SKM-1 treated with dmso at 0.1 percent for 144 hours (cell line): ENCODE results near the gene WBP2.
A peak's percentile ranks its signal among the peaks of the same experiment; 100 is the strongest.

Experiments
- DNase-seq: peaks from one replicate; lab custom pipeline; 2025; ENCODE audit not compliant: unreplicated experiment; lab: John Stamatoyannopoulos, UW

The WBP2 gene

GRCh38 chr17:75845058-75845711 is 9.9 kb downstream of the WBP2 start:
- DNase-seq, result peak; percentile 91

GRCh38 chr17:75844530-75845057 is 10.5 kb downstream of the WBP2 start:
- DNase-seq, result no peak

- DNase-seq, result peak; percentile 89
Observed at GRCh38 chr17:75843577-75844529, 11.3 kb downstream of the WBP2 start, which contains the start of gene UNC13D. Gene UNC13D (minus strand): TSS chr17:75844404. CDS start chr17:75844337, 67 bp downstream.

DNA sequence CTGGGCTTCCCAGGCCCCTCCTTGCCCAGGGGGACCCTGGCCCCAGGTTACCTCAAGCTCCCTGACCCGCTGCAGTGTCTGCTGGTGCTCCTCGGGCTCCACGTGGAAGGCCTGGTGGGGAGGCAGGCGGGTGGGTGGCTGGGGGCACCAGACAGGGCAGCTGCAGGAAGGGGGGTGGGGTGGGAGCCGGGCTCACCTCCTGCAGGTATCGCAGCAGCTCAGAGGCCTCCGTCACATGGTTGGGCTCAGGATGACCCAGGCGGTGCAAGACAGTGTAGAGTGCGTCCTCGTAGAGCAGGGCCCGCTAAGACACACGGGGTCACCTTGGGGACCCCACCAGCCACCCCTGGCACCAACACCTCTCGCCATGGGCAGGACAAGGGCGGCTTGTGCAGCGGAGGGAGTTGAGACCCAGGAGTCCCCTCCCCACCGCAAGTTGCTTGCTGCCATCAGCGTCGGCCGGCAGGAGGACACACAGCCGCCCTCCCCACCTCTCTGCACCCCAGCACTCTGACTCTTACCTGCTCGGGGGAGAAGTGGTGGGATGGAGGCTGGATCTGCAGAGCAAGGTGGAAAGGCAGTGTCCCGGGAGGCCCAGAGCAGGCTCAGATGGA is 12.1 kb downstream of the WBP2 start:
- DNase-seq, result no peak

DNA sequence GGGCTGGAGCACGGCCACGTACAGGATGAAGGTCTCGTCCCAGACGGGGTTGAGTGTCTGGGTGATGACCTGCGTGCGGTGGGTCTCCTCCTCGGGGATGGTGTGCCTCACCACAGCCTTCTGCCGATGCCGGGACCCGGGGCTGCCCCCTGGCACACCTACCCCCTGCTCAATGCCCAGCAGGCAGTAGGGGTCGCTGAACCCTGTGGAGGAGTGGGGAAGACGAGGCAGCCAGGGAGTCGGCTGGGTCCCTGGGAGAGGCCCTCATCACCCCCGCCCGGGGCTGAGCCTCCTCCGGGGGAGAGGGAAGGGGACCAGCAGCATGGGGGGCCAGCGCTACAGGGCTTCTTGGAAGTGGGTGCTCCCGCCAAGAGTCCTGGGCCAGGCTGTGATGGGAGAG is 12.7 kb downstream of the WBP2 start:
- DNase-seq, result no peak

DNA sequence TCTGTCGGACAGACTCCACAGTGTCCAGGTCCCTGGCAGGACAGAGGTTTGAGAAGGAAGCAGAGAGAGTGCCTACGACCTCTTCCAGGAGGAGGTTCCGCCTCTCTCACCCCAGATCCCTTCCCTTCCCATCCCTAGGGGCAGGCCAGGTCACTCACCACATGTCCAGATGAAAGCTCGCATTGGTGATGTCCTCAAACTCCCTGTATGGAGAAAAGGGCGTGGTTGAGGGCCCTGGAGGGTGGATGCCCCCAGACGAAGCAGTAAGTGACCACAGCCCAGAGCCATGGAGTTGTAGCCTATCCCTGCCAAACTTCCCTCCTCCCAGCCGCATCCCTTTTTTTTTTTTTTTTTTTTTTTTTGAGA is 14.4 kb downstream of the WBP2 start:
- no peak for DNase-seq

DNA sequence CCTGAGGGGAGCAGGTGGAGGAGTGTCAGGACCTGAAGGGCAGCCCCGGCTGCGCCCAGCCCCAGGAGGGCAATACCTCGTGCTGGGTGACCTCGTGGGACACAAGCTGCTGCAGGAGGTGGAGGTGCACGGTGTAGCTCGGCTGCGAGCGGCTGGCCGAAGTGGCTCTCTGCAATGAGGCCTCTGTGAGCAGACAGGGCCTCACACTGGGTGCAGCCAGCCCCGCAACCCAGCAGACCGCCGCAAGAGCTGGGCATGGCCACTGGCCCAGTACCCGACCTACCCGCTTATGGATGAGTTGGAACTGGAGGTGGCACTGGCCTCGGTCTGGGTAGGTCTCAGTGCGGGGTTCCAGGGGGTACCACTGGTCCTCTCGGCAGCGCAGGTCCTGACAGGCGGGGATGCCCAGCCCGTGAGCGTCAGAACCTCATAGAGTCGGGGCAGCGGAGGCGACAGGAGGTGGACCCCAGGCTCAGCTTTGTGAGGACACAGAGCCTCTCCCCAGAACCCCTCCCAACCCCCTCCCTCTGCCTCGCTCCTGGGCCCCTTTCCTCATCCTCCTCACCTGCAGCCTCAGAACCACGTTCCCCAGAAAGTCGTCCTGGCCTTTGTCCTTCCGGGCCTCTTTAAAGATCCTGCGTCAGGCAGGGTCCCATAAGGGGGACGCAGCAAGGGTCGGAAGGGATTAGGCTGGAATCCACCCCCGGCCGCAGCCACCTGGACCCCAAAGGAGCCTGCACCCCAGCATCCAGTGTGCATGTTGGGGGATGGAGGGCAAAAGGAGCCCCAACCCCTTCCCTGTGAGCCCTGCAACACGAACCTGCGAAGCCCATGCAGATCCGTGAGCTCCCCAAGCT is 15.0 kb downstream of the WBP2 start:
- no peak for DNase-seq

DNA sequence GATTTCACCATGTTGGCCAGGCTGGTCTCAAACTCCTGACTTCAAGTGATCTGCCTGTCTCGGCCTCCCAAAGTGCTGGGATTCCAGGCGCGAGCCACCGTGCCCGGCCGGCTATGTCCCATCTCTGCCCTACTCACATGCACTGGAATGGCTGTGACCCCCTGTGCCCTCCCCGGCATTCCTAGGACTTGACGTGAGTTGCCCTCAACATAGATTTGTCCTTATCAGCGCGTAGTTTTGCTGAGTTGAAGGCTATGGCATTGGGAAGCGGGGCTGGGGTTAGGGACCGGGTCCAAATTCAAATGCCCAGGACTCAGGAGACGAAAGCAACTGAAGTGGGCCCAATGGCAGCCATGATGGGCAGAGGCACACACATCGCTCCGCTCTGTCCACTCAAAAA is 16.7 kb downstream of the WBP2 start:
- DNase-seq, result no peak

DNA sequence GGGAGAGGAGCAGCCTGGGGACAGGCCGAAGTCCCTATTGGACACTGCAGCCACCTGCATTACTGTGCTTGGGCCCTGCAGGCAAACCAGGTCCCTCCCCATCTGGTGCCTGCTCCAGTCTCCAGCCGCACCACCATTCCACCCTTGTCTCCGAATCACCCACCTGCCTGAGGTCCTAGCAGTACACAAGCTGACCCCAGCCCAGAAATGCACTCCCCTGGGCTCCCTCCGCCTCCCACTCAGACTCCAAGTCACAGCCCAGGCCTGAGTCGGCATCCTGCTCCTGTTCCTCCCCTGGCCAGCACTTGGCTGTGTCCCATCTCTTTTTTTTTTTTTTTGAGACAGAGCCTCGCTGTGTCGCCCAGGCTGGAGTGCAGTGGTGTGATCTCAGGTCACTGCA is 17.2 kb downstream of the WBP2 start:
- DNase-seq, result no peak

DNA sequence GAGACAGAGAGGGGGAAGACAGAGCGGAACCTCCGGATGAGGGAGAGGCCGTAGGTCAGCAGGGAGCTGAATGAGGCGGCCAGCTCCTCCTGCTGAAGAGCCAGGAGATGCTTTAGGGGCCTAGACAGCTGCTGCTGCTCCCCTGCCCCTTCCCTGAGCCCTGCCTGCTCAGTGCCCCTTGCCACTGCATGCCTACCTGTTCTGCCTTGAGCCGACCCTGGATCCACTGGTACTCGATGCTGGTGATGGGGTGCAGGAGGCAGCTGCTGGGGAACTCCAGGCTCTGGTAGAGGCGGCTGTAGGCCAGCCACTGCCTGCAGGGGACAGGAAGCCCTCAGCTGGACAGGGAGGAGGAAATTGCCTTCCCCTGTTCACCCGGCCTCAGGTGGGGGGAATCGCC is 18.5 kb downstream of the WBP2 start:
- DNase-seq, result no peak

DNA sequence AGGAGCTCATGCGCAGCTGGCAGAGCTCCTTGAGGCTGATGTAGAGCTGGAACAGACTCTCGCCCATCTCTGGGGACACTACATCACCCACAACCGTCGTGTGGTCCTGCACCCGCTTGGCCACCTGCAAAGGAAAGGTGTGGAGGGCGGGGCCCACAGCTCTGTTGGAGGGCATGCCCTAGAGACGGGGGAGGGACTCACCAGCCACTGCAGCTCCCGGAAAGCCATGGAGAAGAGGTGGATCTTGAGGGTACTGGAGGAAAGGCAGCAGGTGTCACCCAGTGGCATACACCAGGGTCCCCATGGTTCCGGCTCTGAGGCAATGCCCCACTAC is 19.5 kb downstream of the WBP2 start:
- DNase-seq, result no peak

- no peak for DNase-seq
Observed at GRCh38 chr17:75834928-75835653, 20.0 kb downstream of the WBP2 start.

- DNase-seq, result no peak
Observed at GRCh38 chr17:75834279-75834920, 20.7 kb downstream of the WBP2 start.

DNA sequence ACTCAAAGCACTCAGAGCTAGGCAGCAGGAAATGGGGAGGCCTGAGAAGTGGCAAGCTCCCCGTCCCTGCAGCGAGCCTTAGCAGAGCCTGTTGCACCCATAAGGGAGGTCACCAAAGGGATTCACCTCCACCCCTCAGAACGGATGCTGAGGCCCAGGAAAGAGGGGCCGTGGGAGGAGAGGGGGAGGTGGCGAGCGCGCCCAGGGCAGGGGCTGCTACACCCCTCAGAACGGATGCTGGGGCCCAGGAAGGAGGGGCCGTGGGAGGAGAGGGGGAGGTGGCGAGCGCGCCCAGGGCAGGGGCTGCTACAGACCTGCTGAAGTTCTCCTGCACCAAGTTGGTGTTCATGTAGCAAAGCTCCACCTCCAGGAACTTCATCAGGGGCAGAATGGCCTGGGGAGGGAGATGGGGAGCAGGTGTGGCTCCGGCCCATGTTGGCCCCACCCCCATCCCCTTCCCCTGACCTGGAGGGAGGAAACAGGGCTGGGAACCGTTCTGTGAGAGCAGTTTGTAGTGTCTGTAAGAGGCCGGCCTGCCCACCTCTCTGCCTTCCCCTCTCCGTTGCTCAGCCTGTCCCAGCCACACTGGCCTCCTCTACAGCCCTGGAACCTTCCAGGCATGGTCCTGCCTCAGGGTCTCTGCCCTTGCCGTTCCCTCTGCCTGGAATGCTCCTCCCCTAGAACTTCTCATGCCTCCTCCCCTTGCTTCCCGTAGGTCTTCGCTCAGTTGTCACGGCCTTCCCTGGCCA is 22.3 kb downstream of the WBP2 start:
- no peak for DNase-seq

GRCh38 chr17:75832164-75832651 is 22.9 kb downstream of the WBP2 start:
- DNase-seq, result no peak

GRCh38 chr17:75831032-75831571 is 24.0 kb downstream of the WBP2 start:
- no peak for DNase-seq

GRCh38 chr17:75830164-75831031 is 24.7 kb downstream of the WBP2 start:
- no peak for DNase-seq

GRCh38 chr17:75829747-75830146 is 25.4 kb downstream of the WBP2 start:
- no peak for DNase-seq
